GM19467 (cell line): ENCODE results near the gene OR52N5.
A peak's percentile ranks its signal among the peaks of the same experiment; 100 is the strongest.

Source experiments
- ATAC-seq: cut with Tn5 transposase; IDR thresholded peaks from one replicate; pipeline ENCODE4 v1.9.1; 2021; ENCODE audit warnings: mild to moderate bottlenecking, moderate library complexity; ENCODE audit not compliant: unreplicated experiment

OR52N5 gene

GRCh38 chr11:5783255-5783654 lies at the start of gene OR52N5:
OR52N5 (minus strand) TSS chr11:5783355; CDS start chr11:5778634, 4,721 bp downstream.
- no peak for ATAC-seq

DNA sequence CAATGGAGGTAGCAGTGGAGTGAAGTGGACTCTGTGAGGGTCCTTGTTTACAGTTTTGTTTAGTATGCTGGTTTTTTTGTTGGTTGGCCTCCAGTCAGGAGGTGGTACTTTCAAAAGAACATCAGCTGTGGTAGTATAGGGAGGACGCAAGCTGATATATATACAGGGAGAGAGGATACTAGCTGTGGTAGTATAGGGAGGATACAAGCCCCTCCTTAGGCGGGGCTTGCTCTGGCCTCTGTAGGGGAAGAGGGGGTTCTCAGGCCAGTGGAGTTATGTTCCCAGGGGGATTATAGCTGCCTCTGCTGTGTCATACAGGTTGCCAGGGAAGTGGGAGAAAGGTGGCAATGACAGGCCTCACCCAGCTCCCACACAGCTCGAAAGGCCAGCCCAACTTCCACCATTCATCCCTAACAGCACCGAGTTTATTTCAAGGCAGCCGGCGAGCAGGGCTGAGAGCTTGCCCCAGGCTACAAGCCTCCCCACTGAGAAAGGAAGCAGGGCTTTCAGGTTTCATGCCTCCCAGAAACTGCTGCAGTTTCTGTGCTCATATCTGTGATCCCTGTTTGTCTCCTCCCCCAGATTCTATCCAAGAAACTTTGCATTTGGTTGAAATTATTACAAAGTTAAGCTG lies 48.2 kb upstream of the OR52N5 start:
- no peak for ATAC-seq

DNA sequence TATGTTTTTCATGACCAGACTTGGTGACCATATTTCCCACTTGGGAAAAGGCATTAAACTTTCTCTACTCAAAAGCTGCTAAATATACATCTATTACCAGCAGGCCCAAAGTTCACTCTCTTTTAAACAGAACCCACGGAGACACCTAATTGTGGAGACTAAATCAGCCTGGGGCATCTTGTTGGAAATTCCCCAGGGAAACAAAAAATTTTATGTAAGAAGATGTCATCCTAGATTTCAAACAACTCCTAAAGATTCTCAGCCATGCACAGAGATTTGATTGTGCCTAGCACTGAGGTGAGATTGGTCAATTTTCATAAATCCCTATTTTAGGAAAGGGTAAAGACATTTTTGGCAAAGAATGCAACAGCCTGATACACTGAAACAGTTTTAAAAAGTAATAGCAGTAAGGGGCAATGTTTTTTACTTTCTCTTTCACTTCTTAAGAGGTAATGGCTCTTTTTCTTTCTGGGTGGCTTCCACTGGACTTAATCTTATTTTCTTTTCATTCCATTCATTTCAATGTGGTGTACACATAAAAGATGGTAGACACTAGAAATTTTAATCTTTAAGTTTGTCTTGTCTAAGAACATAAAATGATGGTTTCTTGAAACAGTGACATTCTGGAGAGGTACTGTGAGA lies 35.2 kb upstream of the OR52N5 start:
- peak; percentile 49 for ATAC-seq

DNA sequence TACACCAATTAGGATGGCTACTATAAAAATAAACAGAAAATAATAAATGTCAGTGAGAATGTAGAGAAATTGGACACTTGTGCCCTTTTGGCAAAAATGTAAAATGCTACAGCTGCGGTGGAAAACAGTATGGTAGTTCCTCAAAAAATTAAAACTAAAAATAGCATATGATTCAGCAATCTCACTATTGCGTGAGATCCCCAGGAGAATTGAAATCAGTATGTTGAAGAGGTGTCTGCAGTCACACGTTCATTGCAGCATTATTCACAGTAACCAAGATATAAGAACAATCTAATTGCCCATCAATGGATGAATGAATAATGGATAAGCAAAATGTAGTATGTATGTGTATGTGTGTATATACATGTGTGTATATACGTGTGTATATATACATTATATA lies 32.4 kb upstream of the OR52N5 start:
- no peak for ATAC-seq

- ATAC-seq: no peak
Measured at GRCh38 chr11:5809905-5810795, 27.0 kb upstream of the OR52N5 start.

DNA sequence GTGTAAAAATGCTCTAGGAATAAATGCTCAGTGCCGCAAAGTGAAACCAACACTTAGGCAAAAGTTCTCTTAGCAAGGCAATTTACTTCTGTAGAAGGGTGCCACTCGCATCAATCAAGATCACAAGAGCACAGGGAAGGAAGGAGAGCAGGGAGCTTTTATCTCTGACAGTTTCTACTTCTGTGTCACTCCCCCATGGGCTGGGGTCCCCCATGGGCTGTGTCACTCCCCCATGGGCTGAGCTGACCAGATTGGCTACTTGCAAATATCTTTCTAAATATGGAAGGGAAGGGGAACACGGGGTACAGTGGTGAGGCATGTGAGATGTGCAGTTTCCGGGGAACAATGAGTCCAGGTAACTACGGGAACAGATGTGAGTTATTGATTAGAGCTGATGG lies 26.0 kb upstream of the OR52N5 start:
- ATAC-seq: peak; percentile 14

- ATAC-seq: peak; percentile 91
Measured at GRCh38 chr11:5808500-5809121, 25.5 kb upstream of the OR52N5 start, which contains the start of gene OR52N2. OR52N2 (plus strand) TSS chr11:5808924; CDS start chr11:5820336, 11,412 bp downstream.

DNA sequence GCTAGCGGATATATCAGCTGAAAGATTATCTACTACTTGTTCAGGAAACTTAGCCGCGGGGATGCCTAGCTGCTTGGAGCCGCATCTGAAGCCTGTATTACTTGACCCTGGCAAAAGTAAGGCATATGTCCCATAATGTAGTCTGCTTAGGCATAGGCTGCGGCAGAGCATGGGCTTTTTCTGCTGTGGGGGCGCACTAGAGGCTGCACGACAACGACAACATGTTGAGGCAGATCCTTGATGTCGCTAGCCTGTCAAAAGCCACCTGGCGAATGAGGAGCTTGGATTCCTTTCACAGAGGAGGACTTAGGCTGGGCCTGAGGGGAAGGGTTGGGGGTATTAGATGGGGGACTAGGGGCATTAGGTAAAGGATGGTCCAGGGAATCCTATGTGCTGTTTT lies 24.4 kb upstream of the OR52N5 start:
- no peak for ATAC-seq

- no peak for ATAC-seq
Measured at GRCh38 chr11:5803982-5804381, 20.8 kb upstream of the OR52N5 start.

- ATAC-seq: no peak
Measured at GRCh38 chr11:5796541-5796940, 13.4 kb upstream of the OR52N5 start.

DNA sequence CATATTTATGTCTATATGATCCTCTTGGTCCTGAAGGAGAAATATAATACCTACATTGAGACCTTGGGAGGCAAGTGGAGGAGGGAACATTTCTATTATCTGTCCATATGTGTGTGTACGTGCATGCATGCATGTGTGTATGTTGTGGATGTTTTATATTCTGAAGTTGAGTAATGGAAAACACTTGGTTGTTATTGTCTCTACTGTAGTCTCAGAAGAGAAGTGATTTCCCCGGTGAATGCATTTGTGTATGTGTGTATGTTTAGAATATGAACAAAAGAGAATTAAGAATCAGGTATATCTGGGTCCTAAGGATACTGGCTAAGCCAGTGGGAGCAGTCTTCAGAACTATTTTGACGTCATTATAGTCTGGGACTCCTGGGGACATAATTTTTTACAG lies 8.0 kb upstream of the OR52N5 start, which contains the start of gene OR52N1:
TSS of gene OR52N1 (minus strand) at position 101 of the 400 bp plus-strand sequence. CDS start 2,449 bp downstream, outside the sequence.
- no peak for ATAC-seq

- ATAC-seq: no peak
Measured at GRCh38 chr11:5767056-5767455, 16.1 kb downstream of the OR52N5 start.

DNA sequence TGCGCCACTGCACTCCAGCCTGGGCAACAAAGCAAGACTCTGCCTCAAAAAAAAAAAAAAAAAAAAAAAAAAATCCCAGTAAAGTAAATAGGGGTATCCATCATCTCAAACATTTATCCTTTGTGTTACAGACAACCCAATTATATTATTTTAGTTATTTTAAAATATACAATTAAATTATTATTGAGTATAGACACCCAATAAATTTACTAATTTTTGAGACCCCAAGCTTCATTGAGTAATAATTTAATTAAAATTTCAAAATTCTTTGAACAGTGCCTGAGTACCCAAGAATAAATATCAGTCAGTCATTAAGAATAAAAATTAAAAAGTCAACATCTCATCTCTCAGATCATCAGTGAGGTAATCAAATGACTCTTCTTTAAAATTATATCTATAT lies 29.2 kb downstream of the OR52N5 start, which contains the start of gene OR52N4:
TSS of gene OR52N4 (plus strand) at position 301 of the 400 bp plus-strand sequence. CDS start 498 bp downstream, outside the sequence.
- ATAC-seq: no peak

DNA sequence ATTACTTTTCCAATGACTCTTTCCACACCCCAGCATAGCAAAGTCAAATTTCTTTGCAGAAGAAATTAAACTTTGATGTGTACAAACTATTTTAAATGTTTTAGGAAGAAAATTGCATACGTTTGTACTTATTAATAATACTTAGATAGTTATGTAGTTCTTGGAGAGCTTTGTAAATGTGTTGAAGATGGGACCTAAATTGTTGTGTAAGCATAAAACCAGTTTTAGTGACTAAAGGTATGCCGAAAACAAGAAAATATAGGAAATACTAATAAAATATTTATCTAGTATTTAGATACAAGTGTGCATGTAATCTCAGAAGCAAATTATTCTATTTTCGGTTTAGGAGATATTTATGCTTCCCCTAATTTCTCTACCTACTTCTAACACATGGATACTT lies 33.3 kb downstream of the OR52N5 start:
- no peak for ATAC-seq

DNA sequence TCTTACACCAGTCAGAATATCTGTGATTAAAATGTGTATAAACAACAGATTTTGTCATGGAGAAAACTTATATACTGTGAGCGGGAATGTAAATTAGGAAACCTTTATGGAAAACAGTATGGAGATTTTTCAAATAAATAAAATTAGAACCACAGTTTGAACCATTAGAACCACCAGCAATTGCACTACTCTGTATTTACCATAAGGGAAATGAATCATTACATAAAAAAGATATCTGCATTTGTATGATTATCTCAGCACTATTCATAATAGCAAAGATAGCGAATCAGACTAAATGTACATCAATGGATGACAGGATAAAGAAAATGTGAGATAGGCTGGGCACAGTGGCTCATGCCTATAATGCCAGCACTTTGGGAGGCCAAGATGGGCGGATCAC lies 36.5 kb downstream of the OR52N5 start:
- ATAC-seq: no peak

DNA sequence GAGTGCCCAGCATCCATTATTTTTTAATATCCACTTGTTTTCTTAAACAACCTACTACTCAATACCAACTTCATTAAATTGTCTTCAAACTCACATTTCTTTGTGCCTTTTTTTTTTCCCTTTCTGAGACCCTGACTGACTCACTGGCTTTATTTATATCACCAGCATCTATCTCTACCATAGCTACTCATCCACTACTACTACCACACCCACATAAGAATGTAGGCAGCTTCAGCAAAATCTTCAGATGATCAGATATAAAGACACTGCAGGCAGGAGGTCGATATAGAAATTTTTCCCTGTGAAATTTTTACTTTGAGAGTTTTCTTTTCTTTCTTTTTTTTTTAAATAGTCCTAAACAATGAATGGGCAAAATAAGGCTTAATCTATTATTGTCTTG lies 44.7 kb downstream of the OR52N5 start:
- no peak for ATAC-seq

GRCh38 chr11:5737670-5738392 lies 45.3 kb downstream of the OR52N5 start:
- no peak for ATAC-seq

- no peak for ATAC-seq
Measured at GRCh38 chr11:5737091-5737490, 46.1 kb downstream of the OR52N5 start.

DNA sequence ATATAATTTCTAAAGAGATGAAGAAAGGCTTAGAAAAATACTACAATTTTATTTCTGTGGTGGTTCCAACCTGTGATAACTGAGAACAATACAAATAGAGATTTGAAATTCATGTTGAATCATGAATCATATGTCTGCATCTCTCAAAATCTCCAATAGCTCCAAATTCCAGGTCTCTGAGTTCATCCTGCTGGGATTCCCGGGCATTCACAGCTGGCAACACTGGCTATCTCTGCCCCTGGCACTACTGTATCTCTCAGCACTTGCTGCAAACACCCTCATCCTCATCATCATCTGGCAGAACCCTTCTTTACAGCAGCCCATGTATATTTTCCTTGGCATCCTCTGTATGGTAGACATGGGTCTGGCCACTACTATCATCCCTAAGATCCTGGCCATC lies 46.8 kb downstream of the OR52N5 start, which contains the start of gene OR56B1:
TSS of gene OR56B1 (plus strand) at position 53 of the 400 bp plus-strand sequence. CDS start at position 122, 69 bp downstream.
- ATAC-seq: no peak

DNA sequence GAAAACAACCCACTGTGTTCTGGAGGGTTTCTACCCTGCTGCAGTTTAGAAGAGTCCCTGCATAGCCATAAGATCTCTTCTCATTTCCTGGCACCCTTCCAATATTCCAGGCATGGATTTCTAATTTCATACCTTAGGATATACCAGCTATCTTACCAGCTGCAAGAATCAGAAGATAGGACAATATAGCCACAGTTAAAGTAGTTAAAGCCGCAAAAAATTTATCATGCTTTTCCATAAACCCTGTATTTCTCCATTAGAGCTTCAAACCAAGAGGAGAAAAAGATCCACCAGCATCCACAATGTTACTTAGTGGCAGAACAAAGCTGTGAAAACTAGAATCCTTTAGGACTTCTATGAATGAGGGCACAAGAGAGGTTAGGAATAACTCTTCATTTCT lies 55.5 kb downstream of the OR52N5 start:
- no peak for ATAC-seq
